SW 1271 (cell line): ENCODE results near the gene LDLRAD4.

ENCODE experiments used
- DNase-seq, 2 experiments: peaks; one replicate each; lab custom pipeline; 2025; lab: John Stamatoyannopoulos, UW

LDLRAD4 gene

DNA sequence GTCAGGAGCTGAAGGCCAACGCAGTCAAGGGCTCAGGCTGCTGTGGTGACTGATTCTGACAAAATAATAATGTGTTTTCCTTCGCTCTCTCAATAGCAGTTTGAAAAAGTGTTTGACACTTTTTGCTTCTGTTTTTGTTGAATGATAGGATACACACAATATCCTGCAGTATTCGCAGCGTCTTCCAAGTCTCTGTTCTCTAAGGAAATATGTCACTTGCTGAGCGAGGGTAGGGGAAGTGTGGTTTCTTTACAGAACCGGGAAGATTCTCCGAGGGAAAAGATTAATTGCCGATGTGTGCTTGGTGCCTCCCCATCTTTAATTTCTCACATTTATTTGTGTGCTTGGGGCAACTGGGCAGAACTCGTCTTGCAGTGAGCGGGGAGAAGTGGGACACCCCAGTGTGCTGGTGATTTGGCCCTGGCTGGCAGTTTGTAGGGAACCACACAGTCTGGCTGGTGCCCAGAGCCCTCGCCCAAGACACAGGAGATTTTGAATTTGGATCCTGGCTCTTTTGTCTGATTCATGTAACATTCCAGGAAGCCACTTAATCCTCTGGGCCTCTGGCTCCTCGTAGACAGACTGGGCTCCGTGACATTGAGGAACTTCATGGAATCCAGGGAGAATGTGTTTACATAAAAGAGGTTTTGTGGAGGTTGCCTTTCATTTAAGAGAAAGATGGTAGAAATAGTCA lies 169.4 kb downstream of the LDLRAD4 start:
- DNase-seq = no peak

DNA sequence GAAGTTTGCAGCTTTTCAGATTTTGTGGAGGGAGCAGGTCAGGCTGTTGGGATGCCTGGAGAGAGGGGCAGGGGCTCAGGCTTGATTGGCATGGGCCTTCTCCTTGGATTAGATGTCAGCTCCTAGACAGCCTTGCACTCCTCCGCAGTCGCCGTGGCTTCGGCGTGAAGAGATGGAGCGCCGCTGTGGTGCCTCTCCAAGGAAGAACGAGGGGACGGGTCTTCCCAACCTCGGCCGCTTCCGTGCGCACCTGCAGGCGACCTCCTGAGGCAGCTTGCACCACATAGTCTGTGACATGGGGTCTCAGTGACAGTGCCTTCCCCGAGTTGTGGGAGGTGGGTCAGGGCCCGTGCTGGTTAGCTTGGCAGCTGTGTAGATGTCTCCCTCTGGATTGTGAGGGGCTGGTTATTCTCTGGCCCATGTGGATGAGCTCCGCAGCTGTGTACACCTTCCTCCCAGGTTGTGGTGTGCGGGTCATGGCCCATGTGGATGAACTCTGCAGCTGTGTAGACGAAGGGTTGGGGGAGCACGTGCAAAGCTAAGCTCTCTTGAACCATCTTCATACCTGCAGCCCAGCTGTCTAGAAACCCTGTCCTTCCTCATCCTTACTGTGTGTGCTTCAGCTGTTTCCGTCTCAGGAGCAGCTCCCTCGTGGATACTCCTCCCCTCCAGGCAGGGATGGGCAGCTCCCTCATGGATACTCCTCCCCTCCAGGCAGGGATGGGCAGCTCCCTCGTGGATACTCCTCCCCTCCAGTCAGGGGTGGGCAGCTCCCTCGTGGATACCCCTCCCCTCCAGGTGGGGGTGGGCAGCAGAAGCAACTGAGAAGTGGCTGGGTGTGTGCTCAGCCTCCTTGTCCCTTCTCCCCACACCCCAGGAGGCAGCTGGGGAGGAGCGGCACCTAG lies 170.3 kb downstream of the LDLRAD4 start:
- no peak for DNase-seq

DNA sequence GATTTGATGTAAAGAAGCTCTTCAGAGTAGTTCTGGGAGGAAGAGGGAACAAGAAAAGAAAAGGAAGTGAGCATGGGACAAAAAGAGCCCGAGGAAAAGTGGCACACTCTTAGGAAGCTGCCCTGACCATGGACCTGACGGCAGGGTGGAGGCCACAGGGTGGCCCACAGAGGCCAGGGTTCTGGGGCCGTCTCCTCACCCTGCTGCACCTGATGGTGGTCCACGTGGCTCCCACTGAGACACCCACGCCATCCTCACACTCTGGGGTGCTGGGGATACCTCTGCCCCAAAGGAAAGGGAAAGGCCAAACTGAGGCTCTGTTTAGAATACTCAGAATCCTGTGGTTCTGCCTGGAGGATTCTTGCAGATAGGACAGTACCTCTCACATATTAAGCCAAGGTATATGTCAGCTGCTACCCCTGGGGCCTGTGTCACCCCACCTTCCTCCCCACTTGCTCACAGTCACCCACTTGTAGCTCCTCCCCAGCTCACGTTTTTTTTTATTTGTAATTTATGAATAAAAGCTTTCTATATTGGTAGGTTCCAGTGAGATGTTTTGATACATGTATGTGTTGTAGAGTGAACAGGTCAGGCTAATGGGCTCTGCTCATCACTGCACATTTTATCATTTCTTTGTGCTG lies 171.1 kb downstream of the LDLRAD4 start:
- no peak for DNase-seq

DNA sequence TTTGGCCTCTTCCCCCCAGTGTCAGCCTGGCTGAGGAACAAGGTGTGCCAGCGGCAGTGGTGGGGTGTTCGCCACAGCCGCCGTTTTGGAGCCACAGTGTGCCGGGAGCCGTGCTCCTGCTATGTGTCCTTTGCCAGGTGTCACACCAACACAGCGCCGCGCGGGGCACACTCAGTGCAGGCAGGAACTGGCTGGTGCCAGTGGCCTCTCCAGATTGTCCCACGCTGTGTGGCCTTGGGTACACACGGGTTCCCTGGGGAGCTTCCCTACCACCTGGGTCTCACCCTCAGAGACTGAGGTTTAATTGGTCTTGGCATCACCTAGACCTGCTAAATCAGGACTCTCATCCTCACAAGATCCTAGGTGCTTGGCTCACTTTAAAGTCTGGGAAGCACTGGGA lies 171.6 kb downstream of the LDLRAD4 start:
- no peak for DNase-seq

DNA sequence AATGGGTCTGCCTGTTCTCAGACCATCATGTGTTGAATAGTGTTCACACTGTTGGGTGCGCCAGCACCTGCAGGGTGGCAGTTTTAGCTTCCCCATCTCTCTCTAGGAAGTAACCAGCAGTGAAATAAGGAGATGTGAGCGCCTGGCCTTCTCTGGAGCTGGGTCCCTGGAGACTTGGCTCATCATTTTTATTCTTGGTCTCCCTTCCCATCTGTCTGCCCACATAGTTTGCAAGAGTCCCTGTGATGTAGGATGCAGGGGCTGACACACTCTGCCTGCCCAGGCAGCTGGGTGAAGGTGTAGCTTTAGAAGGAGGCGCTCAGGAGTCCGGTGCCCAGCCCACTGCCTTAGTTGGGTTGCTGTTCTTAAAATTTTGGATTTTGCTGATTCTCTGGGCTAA lies 172.2 kb downstream of the LDLRAD4 start:
- DNase-seq = no peak

DNA sequence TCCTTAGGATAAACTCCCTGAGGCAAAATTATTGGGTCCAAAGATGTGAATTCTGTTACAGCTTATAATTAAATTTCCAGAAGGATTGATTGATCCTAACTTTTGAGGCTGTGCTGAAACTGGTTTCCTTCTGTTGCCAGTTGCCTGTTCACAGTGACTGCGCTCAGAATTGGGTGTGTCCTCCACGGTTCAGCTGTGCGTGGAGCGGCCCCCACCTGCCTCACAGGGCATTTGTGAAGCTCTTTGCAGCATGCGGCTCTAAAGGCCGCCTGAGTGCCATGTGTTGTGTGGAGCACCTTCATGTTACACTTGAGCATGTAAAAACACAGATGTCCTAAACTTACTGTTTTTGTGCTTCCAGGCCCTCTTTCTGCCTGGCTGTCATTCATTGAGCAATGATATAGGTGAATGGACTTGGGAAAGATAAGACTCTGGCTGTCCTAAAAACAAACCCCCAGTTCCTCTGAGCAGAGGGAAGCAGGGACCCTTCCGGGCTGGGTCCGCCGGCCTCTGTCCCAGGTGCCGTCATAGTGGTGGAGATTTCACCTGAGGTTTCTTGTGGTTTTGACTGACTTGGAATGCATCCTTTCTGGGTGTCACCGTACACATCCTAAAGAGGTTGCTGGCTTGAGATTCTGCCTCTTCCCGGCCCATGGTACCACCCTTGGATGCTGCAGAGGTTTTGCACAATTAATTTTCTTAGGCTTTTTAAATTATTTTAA lies 173.6 kb downstream of the LDLRAD4 start:
- no peak for DNase-seq

DNA sequence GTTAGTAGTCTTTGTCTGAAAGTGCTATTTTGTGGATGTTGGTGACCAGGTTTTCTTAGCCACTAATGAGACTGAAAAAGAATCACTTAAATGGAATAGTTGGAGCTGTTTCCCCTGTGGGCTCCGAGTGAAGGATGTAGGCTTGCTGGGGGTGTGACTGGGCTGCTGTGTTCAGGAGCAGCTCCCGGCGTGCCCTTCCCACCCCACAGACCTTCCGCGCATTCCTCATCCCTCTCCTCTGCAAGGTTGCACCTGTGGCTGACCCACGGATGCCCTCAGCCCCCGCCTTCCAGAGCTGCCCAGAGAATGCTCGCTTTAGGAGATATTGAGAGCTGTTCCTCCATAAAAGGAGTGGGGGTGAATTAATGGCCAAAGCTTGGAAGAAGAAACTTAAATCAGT lies 174.3 kb downstream of the LDLRAD4 start:
- no peak for DNase-seq

DNA sequence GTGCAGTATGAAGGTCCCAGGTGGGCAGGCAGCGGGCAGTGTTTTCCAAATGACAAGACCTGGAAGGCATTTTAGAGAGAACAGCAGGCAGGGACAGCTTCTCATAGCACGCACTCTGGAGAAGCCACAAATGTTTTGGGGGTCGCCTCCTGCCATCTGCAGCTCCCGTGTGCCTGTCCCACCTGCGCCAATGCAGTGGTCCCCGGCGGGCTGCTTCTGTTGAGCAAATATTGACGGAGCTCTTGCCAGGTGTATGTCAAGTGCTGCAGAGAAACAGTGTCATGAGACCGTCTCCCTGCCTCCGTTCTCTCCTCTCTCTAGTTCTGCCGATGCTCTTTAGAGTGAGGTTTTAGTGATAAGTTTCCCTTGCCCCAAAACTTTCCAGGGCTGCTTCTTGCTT lies 174.8 kb downstream of the LDLRAD4 start:
- DNase-seq = no peak

DNA sequence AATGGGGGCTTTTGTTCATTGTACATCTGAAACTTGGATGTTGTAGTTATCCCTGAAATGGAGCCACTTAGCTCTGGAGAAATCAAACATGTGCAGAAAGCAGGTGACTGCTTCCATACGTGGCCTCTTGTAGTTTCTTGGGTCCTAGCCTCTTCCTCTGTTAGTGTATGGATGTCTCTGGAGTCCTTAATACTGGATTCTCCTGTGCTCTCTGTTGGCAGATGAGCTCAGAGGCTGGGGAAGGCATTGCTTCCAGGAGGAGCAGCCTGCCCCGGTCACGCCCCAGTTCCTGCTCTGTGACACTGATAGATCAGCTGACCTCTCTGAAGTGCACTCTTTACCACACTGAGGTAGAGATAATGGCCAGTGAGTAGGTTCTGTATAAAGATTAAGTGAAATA lies 176.2 kb downstream of the LDLRAD4 start:
- no peak for DNase-seq

DNA sequence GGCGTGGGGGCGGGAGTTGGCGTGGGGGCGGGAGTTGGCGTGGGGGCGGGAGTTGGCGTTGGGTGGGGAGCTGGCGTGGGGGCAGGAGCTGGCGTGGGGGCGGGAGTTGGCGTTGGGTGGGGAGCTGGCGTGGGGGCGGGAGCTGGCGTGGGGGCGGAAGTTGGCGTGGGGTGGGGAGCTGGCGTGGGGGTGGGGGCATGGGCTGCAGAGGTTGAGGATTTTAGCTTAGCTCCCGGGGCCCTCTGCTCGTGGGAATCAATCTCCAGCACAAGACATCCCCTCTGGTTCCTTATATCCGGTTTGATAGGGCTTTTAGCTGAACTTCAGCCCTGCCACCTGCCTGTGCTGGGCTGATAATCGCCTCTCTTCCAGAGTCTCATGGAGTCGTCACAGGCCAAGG lies 177.0 kb downstream of the LDLRAD4 start:
- no peak for DNase-seq

DNA sequence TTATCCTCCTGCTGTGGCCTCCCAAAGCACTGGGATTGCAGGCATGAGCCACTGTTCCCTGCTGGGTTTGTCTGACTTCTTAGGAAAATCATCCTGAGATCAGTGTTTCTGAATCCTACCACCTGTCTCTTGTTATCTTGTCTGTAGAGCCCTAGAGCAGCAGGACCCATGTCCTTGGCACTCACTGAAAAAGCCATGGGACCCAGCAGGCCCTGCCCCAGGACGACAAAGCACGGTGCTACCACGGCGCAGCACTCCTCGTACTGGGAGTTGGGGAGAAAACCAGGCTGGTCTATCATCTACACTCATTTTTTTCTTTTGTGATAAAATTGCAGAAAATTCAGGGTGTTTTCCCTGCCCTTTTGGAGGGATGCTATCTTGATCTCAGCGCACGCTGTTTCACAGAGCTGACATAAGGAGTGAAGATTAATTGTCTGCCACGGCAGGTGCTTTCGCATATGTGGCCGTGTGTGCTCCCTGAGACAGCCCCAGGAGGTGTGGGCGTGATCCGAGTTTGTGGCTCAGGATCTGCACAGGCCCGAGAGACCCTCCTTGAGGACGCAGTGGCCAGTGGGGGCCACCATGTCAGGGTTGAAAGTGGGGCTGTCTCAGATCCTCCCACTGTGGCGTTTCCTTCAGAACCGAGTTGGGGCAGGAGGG lies 179.1 kb downstream of the LDLRAD4 start:
- no peak for DNase-seq

DNA sequence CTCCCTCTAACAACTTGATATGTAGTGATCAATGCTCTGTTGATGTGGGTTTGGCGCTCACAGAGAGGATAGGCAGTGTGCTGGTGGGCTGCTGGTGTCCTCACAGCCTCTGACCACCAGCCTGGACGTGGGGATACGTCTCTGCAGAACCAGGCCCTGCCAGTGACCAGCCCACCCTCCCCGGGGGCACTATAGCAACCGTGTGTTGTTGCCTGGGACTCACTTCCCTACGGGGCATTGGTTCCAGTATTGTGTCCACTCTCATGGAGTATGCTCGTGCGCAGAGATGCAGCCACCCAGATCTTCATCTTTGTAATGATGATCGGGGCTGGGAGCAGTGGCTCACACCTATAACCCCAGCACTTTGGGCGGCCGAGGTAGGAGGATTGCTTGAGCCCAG lies 180.1 kb downstream of the LDLRAD4 start:
- DNase-seq = no peak

DNA sequence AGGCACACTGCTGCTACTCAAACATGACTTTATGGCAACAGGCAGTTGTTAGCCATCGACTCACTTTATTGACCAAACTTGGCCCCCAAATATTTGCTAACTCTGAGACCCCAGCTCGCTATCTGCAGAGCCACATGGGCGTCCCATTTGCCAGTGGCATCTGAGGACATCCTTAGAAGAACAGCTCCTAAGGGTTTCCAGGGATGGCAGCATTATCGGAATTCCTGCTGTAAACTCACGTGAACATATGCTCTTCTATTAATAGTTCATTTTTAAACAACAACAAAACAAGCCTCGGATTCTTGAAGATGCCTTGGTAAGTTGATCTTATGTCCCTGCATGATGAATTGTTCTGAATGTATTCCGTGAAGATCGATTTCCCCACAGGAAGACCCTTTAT lies 181.0 kb downstream of the LDLRAD4 start:
- no peak for DNase-seq

DNA sequence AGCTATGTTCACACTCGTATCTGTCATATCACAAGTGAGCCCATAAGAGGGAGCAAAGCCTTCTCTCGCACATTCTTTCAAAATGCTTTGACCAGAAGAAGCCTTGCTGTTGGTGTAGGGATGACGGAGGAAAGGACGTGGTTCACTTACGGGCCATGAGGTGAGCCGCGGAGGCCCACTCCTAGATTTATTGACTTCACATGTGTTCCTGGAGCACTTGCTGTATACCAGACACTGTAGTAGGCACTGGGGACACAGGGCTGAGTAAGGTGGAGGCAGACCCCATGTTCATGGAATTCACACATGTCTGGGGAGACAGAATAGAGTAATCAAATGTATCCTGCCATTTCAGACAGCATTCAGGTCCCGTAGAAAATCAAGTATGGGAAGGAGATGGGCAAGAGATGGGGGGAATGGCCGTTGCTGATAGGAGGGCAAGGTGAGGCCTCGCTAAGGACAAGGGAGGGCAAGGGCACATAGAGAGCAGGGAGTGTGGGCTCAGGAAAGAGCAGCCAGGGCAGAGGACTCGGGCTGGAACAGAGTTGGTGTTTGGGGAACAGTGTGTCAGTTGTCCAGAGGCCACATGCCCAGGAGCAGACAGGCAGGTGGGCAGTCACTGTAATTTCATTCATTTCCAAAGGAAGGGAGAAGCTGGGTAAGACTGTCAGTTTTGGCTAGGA lies 182.2 kb downstream of the LDLRAD4 start:
- no peak for DNase-seq

DNA sequence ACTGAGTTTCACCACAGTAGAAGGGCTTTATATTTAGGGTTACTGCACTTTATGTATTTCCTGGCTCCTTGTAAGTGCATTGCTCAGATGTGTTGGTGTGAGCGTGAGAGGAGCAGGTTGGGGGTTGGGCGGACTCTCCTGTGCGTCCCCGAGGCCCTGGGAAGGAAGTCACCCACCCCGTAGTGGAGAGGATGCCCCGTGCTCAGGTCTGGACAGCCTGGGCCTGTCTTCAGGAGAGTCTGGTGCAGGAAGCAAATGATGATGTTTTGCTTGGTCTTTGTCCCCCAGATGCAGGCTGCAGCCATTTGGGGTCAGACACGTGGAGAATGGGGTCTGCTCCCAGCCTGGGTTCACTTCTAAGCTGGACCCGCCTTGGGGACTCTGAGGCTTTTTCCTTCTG lies 182.8 kb downstream of the LDLRAD4 start:
- DNase-seq = no peak

DNA sequence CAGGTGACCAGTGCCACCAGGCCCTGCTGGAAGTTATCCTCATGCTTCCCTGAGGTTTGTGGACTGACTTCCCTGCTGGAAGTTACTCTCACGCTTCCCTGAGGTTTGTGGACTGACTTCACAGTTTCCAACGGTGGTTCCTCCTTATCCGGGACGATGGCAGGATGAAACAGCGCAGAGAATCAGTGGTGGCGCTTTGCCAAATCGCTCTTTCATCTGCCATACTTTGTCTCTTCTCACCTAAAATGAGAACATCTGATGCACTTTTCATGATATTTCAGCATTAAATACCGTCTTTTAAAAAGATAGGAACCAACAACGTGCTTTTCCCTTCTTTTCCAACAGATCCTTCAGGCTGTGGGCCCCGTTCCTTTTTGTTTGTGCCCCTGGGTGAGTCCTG lies 183.3 kb downstream of the LDLRAD4 start:
- DNase-seq = no peak

DNA sequence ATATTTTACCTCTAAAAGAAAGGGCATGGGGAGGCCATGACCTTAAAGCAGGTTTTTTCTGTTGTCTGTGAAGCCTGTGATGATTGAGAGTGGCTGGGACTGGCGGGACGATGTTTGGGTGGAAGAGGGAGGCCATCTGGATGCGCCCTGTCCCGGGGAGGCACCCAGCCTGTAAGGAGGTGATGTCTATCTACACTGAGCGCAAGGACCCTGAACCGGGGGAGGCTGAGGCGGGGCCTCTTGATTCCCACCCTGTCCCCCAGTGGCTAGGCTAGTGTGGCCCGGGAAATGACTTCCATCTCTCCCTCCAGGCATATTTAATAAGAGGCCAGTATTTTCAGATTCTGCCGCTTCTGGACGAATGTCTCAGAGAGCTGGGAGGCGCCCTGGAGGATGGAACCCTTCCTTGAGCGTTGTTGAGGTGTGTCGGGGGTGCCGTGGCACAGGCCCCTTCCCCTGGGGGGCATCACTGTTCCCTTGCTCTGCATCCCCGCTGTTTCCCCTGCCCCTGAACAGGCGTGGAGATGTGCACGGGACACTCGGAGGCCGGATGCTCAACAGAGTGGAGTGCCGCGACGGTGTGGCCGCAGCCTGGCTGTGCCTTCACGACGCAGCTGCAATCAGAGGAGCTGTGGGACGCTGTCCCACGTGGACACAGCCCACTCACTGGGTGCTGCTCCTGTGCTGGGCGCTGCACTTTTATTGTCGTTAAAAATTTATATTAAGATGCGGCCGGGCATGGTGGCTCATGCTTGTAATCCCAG lies 185.4 kb downstream of the LDLRAD4 start:
- DNase-seq = no peak

DNA sequence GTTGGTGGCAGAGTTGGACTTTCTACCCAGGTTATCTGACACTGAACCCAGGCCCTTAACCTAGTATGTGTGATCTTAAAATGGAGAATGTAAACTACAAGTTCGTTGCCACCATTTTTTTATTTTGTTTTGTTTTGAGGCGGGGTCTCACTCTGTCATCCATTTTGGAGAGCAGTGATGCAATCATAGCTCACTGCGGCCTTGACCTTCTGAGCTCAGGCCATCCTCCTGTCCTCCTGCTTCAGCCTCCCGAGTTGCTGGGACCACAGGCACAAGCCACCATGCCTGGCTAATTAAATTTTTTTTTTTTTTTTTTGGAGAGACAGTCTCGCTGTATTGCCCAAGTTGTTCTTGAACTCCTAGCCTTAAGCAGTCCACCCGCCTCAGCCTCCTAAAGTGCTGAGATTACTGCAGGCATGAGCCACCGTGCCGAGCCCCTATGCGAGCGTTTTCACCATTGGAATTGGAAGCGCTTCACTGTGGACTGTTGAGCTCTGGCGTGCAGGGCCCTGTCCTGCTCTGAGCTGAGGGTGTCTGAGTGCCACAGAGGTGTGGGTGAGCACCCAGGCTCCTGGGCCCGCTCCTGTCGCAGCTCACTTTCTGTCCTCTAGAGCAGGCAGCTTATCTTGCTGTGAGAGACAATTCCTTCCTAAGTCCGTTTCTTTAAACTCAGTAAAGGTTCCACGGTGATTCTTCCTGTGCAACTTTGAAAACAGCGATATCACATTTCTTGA lies 186.9 kb downstream of the LDLRAD4 start:
- no peak for DNase-seq

DNA sequence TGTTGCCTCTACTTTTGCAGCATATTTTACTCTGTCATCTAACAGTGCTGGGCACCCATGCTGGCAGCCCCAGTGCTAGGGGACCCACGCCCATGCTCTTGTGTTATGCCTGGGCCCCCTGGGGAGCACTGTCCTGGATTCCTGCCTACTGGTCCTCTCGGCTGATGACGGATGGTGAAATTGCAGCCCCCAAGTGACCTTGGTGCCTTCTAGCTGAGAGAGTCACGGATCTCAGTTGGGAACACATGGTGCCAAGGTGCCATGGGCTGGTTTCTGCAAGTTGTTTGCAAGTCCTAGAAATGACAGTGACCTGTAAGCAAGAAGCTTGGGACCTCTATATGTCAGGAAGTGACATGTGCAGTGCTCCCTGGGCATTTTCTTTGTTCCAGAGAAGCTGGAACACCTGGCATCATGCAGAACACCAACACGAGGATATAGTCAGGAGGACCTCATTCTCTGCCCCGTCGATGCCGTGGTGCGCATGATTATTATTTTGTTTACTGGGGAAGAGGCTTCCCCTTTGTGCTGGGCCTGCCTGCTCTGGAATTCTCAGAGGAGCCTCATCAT lies 187.6 kb downstream of the LDLRAD4 start:
- DNase-seq = no peak
